ENCODE data around the gene TSC22D3.
"Not testable (repeated sequence)": the region's sequence is repeated elsewhere in the genome, so short reads cannot be mapped to it uniquely, and the experiment has no call there.

The TSC22D3 gene

GRCh38 chrX:107682256-107682655 lies 93.3 kb downstream of the TSC22D3 start:
- no peak overlapping the region for H3K4me3 Mint-ChIP-seq
- H3K36me3 Mint-ChIP-seq: no peaks in the 10 kb centered on the region
- CTCF ChIA-PET: no interaction called here
- H3K27ac Mint-ChIP-seq: no peak overlapping the region
- H3K9me3 Mint-ChIP-seq: no peaks in the 10 kb centered on the region
- DNase-seq: no peak
- peaks cover 4% of the 10 kb centered on the region for H3K27me3 Mint-ChIP-seq
- H3K4me1 Mint-ChIP-seq: peaks cover 59% of the 10 kb centered on the region

- peaks cover 6% of the 10 kb centered on the region for H3K36me3 Mint-ChIP-seq
- H3K4me3 Mint-ChIP-seq: no peak overlapping the region
- H3K27ac Mint-ChIP-seq: peak overlapping the region; percentile 87
Measured at GRCh38 chrX:107678957-107679740, 96.4 kb downstream of the TSC22D3 start.

GRCh38 chrX:107677909-107678308 lies 97.7 kb downstream of the TSC22D3 start:
- no peaks in the 10 kb centered on the region for H3K9me3 Mint-ChIP-seq
- H3K27me3 Mint-ChIP-seq: peaks cover 4% of the 10 kb centered on the region
- peaks cover 68% of the 10 kb centered on the region for H3K4me1 Mint-ChIP-seq
- H3K4me3 Mint-ChIP-seq: no peak overlapping the region
- H3K27ac Mint-ChIP-seq: peak overlapping the region; percentile 91
- no peak for DNase-seq
- H3K36me3 Mint-ChIP-seq: peaks cover 6% of the 10 kb centered on the region
- CTCF ChIA-PET: interaction anchor here (3.0 to 13.2 kb wide), 2 partner anchors 37 to 98 kb away, joined by 8 to 278 read pairs; partner anchors contain the start of gene TSC22D3

More at GRCh38 chrX:107678957-107679740, 96.4 kb downstream of the TSC22D3 start:
- Mint-ChIP-seq H3K9me3 (no peaks in the 10 kb centered on the region), H3K4me1 (peaks cover 68% of the 10 kb centered on the region), H3K27me3 (peaks cover 4% of the 10 kb centered on the region)
- CTCF ChIA-PET: interaction anchor here (13.2 kb wide), 1 partner anchor 36 kb away, joined by 278 read pairs; no protein-coding TSS in a partner anchor
- DNase-seq: peak; percentile 86

GRCh38 chrX:107677501-107677901 lies 98.1 kb downstream of the TSC22D3 start:
- CTCF ChIA-PET: interaction anchor here (3.0 to 13.2 kb wide), 2 partner anchors 38 to 99 kb away, joined by 8 to 278 read pairs; partner anchors contain the start of gene TSC22D3
- Mint-ChIP-seq H3K4me3 (peak overlapping the region; percentile 85), H3K9me3 (no peaks in the 10 kb centered on the region), H3K27ac (peak overlapping the region; percentile 91), H3K36me3 (peaks cover 6% of the 10 kb centered on the region), H3K4me1 (peaks cover 71% of the 10 kb centered on the region), H3K27me3 (peaks cover 4% of the 10 kb centered on the region)
- DNase-seq: no peak

GRCh38 chrX:107676559-107677378 lies 98.8 kb downstream of the TSC22D3 start:
- CTCF ChIA-PET: interaction anchor here (3.0 to 13.2 kb wide), 2 partner anchors 38 to 99 kb away, joined by 8 to 278 read pairs; partner anchors contain the start of gene TSC22D3
- H3K4me1 Mint-ChIP-seq: peaks cover 75% of the 10 kb centered on the region

GRCh38 chrX:107675823-107676555 lies 99.6 kb downstream of the TSC22D3 start:
- Mint-ChIP-seq H3K27ac (peak overlapping the region; percentile 91), H3K36me3 (peaks cover 6% of the 10 kb centered on the region), H3K4me1 (peaks cover 78% of the 10 kb centered on the region), H3K4me3 (peak overlapping the region; percentile 85), H3K9me3 (no peaks in the 10 kb centered on the region), H3K27me3 (peaks cover 4% of the 10 kb centered on the region)
- CTCF ChIA-PET: interaction anchor here (3.0 to 13.2 kb wide), 2 partner anchors 39 to 100 kb away, joined by 8 to 278 read pairs; partner anchors contain the start of gene TSC22D3
- peak; percentile 23 for DNase-seq

More at GRCh38 chrX:107676559-107677378, 98.8 kb downstream of the TSC22D3 start:
- H3K36me3 Mint-ChIP-seq: peaks cover 6% of the 10 kb centered on the region
- H3K27ac Mint-ChIP-seq: peak overlapping the region; percentile 91
- H3K27me3 Mint-ChIP-seq: peaks cover 4% of the 10 kb centered on the region
- no peaks in the 10 kb centered on the region for H3K9me3 Mint-ChIP-seq
- H3K4me3 Mint-ChIP-seq: peak overlapping the region; percentile 85
- DNase-seq: peak; percentile 64

- CTCF ChIA-PET: interaction anchor here (13.2 kb wide), 1 partner anchor 40 kb away, joined by 278 read pairs; no protein-coding TSS in a partner anchor
- peak overlapping the region; percentile 85 for H3K4me3 Mint-ChIP-seq
- peaks cover 76% of the 10 kb centered on the region for H3K4me1 Mint-ChIP-seq
- H3K9me3 Mint-ChIP-seq: no peaks in the 10 kb centered on the region
- peaks cover 6% of the 10 kb centered on the region for H3K36me3 Mint-ChIP-seq
- peak overlapping the region; percentile 99 for H3K27ac Mint-ChIP-seq
- DNase-seq: no peak
- peaks cover 3% of the 10 kb centered on the region for H3K27me3 Mint-ChIP-seq
Measured at GRCh38 chrX:107675365-107675654, 100.3 kb downstream of the TSC22D3 start.

GRCh38 chrX:107674480-107675364 lies 100.9 kb downstream of the TSC22D3 start:
- H3K27me3 Mint-ChIP-seq: no peaks in the 10 kb centered on the region
- H3K9me3 Mint-ChIP-seq: no peaks in the 10 kb centered on the region
- CTCF ChIA-PET: interaction anchor here (1.4 to 13.2 kb wide), 5 partner anchors 10 to 102 kb away, joined by 3 to 278 read pairs (median 13); partner anchors contain the start of genes NCBP2L and TSC22D3
- peaks cover 76% of the 10 kb centered on the region for H3K4me1 Mint-ChIP-seq
- H3K27ac Mint-ChIP-seq: peak overlapping the region; percentile 99
- peaks cover 6% of the 10 kb centered on the region for H3K36me3 Mint-ChIP-seq
- H3K4me3 Mint-ChIP-seq: peak overlapping the region; percentile 85
- peak; percentile 57 for DNase-seq

- H3K4me3 Mint-ChIP-seq: peak overlapping the region; percentile 85
- H3K9me3 Mint-ChIP-seq: no peaks in the 10 kb centered on the region
- H3K36me3 Mint-ChIP-seq: peaks cover 9% of the 10 kb centered on the region
- peaks cover 72% of the 10 kb centered on the region for H3K4me1 Mint-ChIP-seq
- CTCF ChIA-PET: interaction anchor here (1.0 to 13.2 kb wide), 10 partner anchors 10 to 103 kb away, joined by 3 to 278 read pairs (median 5); partner anchors contain the start of genes NCBP2L and TSC22D3
- no peaks in the 10 kb centered on the region for H3K27me3 Mint-ChIP-seq
- DNase-seq: peak; percentile 93
- H3K27ac Mint-ChIP-seq: peak overlapping the region; percentile 99
Measured at GRCh38 chrX:107673933-107674479, 101.6 kb downstream of the TSC22D3 start.

- peaks cover 9% of the 10 kb centered on the region for H3K36me3 Mint-ChIP-seq
- no peaks in the 10 kb centered on the region for H3K27me3 Mint-ChIP-seq
- H3K4me3 Mint-ChIP-seq: peak overlapping the region; percentile 66
- CTCF ChIA-PET: interaction anchor here (0.7 to 13.2 kb wide), 16 partner anchors 9 to 216 kb away, joined by 3 to 278 read pairs (median 5); partner anchors contain the start of genes NCBP2L and TSC22D3
- H3K9me3 Mint-ChIP-seq: no peaks in the 10 kb centered on the region
- H3K4me1 Mint-ChIP-seq: peaks cover 69% of the 10 kb centered on the region
- H3K27ac Mint-ChIP-seq: peak overlapping the region; percentile 99
- DNase-seq: no peak
Measured at GRCh38 chrX:107673431-107673830, 102.2 kb downstream of the TSC22D3 start.

- CTCF ChIA-PET: interaction anchor here (0.6 to 13.2 kb wide), 19 partner anchors 9 to 216 kb away, joined by 3 to 278 read pairs (median 5); partner anchors contain the start of genes NCBP2L and TSC22D3
- DNase-seq: peak; percentile 86
- peaks cover 9% of the 10 kb centered on the region for H3K36me3 Mint-ChIP-seq
- H3K27ac Mint-ChIP-seq: peak overlapping the region; percentile 99
- H3K4me1 Mint-ChIP-seq: peaks cover 64% of the 10 kb centered on the region
- H3K4me3 Mint-ChIP-seq: peak overlapping the region; percentile 66
- no peaks in the 10 kb centered on the region for H3K9me3 Mint-ChIP-seq
- H3K27me3 Mint-ChIP-seq: no peaks in the 10 kb centered on the region
Measured at GRCh38 chrX:107672955-107673378, 102.6 kb downstream of the TSC22D3 start.

GRCh38 chrX:107671256-107671655 lies 104.3 kb downstream of the TSC22D3 start:
- not testable (repeated sequence) for H3K4me3 Mint-ChIP-seq, DNase-seq, H3K9me3 Mint-ChIP-seq, H3K27me3 Mint-ChIP-seq
- peaks cover 52% of the 10 kb centered on the region for H3K4me1 Mint-ChIP-seq
- peaks cover 13% of the 10 kb centered on the region for H3K36me3 Mint-ChIP-seq
- CTCF ChIA-PET: interaction anchor here (6.9 to 13.2 kb wide), 2 partner anchors 44 to 106 kb away, joined by 77 to 278 read pairs; partner anchors contain the start of genes NCBP2L and TSC22D3
- peak overlapping the region; percentile 49 for H3K27ac Mint-ChIP-seq

Data from activated naive CD4-positive, alpha-beta T cell treated with anti-CD3 and anti-CD28 coated beads, Interleukin-2, amount 10 ng/mL, durations not matched to agents 7 days and 5 days (primary cell).